K562 treated with DMSO at 1 percent for 24 hours (cell line): Measurements from ENCODE around the gene MRPS12. TPM values are rescaled to one million over a fixed set of nuclear protein-coding genes. Genes with fewer than 3 reads are reported as not detected.

Source experiments
- total RNA-seq: library from RNA; unstranded; fragments of 300-600 nt; gene quantifications from 2 replicates; pipeline ENCODE4 v1.2.3, GENCODE V29; 2022; ENCODE audit warnings: low read depth; ENCODE audit not compliant: insufficient read depth

MRPS12 gene
- 91.0 and 98.5 TPM in 2 replicates for total RNA-seq

DNA sequence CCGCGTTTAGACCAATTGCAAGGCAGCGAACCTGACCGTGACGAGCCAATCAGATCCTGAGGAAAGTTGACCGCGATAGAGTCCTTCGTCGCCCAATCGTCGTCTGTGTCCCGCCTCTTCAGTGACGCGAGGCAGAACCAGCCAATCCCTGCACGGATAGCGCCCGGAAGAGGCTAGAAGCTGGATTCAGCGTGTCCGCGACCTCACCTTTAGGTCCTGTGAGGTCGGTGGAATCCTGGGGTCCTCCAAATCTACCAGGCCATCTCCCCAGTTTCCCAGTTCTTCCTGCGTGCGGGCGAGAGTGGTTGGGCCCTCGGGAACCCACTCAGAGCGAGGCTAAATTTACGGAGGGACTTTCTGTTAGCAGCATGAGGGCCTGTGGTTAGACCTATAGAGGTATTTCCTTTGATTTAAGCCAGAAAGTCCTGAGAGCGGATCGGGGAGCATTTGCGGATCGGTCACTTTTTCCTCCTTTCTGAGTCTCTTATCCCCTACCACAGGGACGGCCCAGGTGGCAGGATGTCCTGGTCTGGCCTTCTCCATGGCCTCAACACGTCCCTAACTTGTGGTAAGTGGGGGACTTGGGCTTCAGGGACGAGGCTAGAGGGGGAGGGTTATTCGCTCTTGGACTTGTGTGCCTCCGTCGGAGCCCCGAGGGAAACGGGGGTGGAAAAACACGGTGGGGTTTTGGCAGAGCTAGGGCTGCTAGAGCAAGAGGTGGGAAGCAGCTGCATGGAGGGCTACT is at the start of gene MRPS12:
Gene MRPS12 (plus strand): TSS at position 169 of the 745 bp plus-strand sequence. CDS start 351 bp downstream, at position 520.

DNA sequence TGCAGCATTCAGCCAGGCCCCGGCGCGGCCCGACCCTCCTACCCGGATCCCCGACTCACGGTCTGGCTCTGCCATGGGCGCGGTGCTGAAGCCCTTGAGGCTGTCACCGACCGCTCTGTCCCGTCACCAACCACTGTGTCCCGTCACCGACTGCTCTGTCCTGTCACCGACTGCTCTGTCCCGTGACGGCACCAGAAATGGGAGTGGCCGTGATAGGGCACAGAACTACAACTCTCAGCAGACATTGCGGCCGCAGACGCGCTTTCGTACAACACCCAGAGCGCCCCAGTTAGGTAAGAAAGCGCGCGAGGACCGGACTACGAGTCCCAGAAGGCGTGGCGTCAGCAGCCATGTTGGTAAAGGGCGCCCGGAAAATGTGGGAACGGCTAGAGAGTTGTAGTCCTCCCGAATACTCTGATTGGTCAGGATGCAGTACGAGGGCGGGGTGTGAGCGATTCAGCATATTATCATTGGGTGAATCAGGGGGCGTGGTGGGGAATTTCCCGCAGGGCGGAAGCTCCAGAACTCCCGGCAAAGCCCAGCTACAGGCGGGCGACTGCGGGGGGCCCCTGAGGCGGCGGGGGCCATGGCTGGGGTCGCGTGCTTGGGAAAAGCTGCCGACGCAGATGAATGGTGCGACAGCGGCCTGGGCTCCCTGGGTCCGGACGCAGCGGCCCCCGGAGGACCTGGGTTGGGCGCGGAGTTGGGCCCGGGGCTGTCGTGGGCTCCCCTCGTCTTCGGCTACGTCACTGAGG is 31.1 kb upstream of the MRPS12 start, which contains the start of the genes NFKBIB and SIRT2:
Gene NFKBIB (plus strand): TSS at position 523 of the 755 bp plus-strand sequence. CDS start 64 bp downstream, at position 587.
Gene SIRT2 (minus strand): TSS at position 172 of the 755 bp plus-strand sequence. CDS start 97 bp downstream, at position 75.

DNA sequence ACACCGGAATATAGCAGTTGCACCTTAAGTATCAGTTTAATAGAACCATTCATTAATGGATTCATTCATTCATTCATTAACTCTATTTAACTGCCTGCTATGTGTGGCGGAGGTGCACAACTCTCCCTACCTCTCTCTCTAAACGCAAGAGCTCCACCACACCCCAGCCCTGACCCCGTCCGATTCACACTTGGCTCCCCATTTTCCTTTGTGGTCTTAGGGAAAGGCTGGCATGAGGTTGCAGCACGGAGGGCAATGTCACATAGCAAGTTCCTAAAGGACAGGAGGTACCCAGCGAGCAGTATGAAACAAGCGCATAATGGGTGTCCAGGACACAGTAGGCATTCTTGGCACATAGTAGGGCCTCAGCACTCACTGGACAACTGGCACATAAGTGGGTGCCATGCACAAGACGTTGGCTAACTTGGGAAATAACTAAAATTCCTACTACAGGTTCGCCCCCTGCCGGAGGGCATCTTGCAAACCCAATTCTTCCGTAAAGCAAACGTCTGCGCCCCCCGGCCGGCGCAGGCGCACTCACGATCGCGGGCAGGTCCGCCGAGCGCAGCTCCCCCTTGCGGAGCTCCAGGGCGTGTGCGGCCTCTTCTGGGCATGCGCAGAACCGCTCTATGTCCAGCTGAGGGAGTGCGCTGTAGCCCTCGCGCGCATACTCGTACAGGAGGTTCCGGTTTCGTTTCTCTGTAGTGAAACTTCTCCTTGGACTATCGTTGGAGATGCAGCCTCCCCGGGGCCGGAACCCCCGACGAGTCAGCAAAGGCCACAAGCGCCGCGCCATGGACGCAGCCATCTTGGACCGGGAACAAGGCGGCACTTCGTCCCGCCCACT is 592 bp upstream of the MRPS12 start, which contains the start of gene SARS2:
Gene SARS2 (minus strand): TSS at position 835 of the 847 bp plus-strand sequence. CDS start 27 bp downstream, at position 808.

DNA sequence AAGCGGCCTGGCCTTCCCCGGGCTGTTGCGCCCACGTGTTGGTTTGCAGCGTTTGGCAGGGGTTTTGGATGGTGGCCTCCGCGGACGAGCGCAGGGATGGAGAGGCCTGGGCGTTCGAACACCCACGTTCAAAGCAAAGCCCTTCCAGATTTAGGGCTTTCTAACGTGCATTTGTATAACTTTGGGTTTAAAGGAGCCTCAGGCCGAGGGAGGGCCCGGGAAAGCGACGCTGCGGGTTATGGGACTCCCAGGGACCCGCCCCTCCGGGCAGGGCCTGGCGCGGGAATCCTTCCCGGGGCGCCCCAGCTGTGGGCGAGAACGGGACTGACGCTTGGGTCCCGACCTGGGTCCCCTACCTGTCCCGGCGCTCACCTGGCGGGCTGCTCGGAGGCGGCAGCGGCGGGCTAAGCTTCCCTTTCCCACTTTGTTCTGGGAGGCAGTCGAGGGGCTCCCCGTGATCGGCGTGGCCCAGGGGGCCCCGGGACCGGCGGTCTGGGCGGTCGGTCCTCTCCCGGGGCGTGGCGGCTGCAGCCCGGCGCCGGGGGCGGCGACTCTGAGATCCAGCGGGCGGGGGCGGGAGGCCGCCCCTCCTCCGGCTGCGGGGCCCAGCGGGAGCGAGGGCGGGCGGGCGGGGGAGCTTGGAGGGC is 44.6 kb downstream of the MRPS12 start, which contains the start of gene FBXO17:
Gene FBXO17 (minus strand): TSS at position 529 of the 647 bp plus-strand sequence. CDS start 25,423 bp downstream, outside the sequence.

Other genes starting within 250 kb of the MRPS12 start
- gene CAPN12, start 186.5 kb upstream of the MRPS12 start, total RNA-seq, result 0.39 TPM in 1 of 2 replicates, not detected in the other
- gene LGALS7, start 157.4 kb upstream of the MRPS12 start, total RNA-seq, result not detected in 2 replicates
- not detected in 2 replicates for gene LGALS7B, start 141.7 kb upstream of the MRPS12 start, total RNA-seq
- gene LGALS4, start 118.0 kb upstream of the MRPS12 start, total RNA-seq, result 0.43 TPM in 1 of 2 replicates, not detected in the other
- gene ECH1, start 99.2 kb upstream of the MRPS12 start, total RNA-seq, result 259 and 262 TPM in 2 replicates
- 336 and 358 TPM in 2 replicates for gene HNRNPL, start 81.0 kb upstream of the MRPS12 start, total RNA-seq
- gene RINL, start 52.7 kb upstream of the MRPS12 start, total RNA-seq, result 9.0 and 11.8 TPM in 2 replicates
- gene SIRT2, start 31.3 kb upstream of the MRPS12 start, total RNA-seq, result 96.7 and 101 TPM in 2 replicates
- 31.9 and 32.1 TPM in 2 replicates for gene NFKBIB, start 31.0 kb upstream of the MRPS12 start, total RNA-seq
- gene CCER2, start 18.8 kb upstream of the MRPS12 start, total RNA-seq, result not detected in 2 replicates
- 25.5 and 31.4 TPM in 2 replicates for gene SARS2, start 181 bp upstream of the MRPS12 start, total RNA-seq
- gene FBXO17, start 44.8 kb downstream of the MRPS12 start, total RNA-seq, result 34.1 and 34.9 TPM in 2 replicates
- 7.4 and 8.0 TPM in 2 replicates for gene FBXO27, start 101.6 kb downstream of the MRPS12 start, total RNA-seq
- not detected in 2 replicates for gene ACP7, start 153.4 kb downstream of the MRPS12 start, total RNA-seq
- 48.0 and 51.2 TPM in 2 replicates for gene PAK4, start 194.8 kb downstream of the MRPS12 start, total RNA-seq